Measurements from ENCODE around the gene HYKK. TPM values are rescaled to one million over a fixed set of nuclear protein-coding genes. Genes with fewer than 3 reads are reported as not detected.
A peak's percentile ranks its signal among the peaks of the same experiment; 100 is the strongest.

The HYKK gene
- polyA plus RNA-seq, 2 of the 4 experiments (the other 2 are of a cell fraction): 5.5 to 12.9 TPM

GRCh38 chr15:78479650-78480049 is 27.7 kb upstream of the HYKK start:
- no peak for FAIRE-seq
- Histone ChIP-seq H3K4me2 (no peak overlapping the region), H3K4me1 (no peaks in the 10 kb centered on the region), H3K4me3 (no peak overlapping the region), H3K9me3 (no peaks in the 10 kb centered on the region), H3K27ac (no peak overlapping the region)
- TF ChIP-seq RCOR1 (IDR thresholded peaks at IDR 0.05; ENCODE audit: low read depth, low read length) (no peak), ZFP36 (IDR thresholded peaks at IDR 0.05; ENCODE audit: borderline replicate concordance, partially characterized antibody) (no peak), HOXB13 (CRISPR knock-in tag; IDR thresholded peaks at IDR 0.05; ENCODE audit: low read depth) (no peak), POLR2AphosphoS2 (conservative IDR thresholded peaks at IDR 0.05; ENCODE audit: low read length) (no peak)
- CTCF ChIA-PET: interaction anchor here (0.9 to 1.5 kb wide), 3 partner anchors 10 to 171 kb away, joined by 3 to 6 read pairs (median 3); no protein-coding TSS in a partner anchor
- POLR2A ChIA-PET: no interaction called here
- ATAC-seq: no peak
- no peak for DNase-seq (ENCODE audit: low read depth in 1 of 2, low spot score in 1 of 2)
- 93% methylated on average over 3 of the region's 3 CpGs for WGBS (ENCODE audit: missing lambda C conversion rate)

- no peak overlapping the region for H3K4me3 ChIP-seq
- H3K4me2 ChIP-seq: no peak overlapping the region
- H3K27ac ChIP-seq: no peak overlapping the region
- CTCF ChIA-PET: interaction anchor here (0.6 to 2.7 kb wide), 12 partner anchors 9 to 176 kb away, joined by 3 to 25 read pairs (median 8); no protein-coding TSS in a partner anchor
- no peak for TF ChIP-seq RNF2 (IDR thresholded peaks at IDR 0.05; ENCODE audit: borderline replicate concordance, low read depth)
- H3K9me3 ChIP-seq: no peaks in the 10 kb centered on the region
- no peaks in the 10 kb centered on the region for H3K4me1 ChIP-seq
- ATAC-seq (peak; percentile 29 to 44; a peak in 4 of 6 replicates), DNase-seq (ENCODE audit: low read depth in 1 of 2, low spot score in 1 of 2) (no peak), FAIRE-seq (no peak)
- POLR2A ChIA-PET: no interaction called here
- 83% methylated on average over 7 of the region's 7 CpGs for WGBS (ENCODE audit: missing lambda C conversion rate)
These were observed 25.5 kb upstream of the HYKK start for GRCh38 chr15:78481917-78482316.

- ChIA-PET POLR2A (no interaction called here), CTCF (interaction anchor here (2.3 kb wide), 1 partner anchor 11 kb away, joined by 14 read pairs; no protein-coding TSS in a partner anchor)
- Histone ChIP-seq H3K4me3 (no peak overlapping the region), H3K4me1 (peaks cover 12% of the 10 kb centered on the region; the same call in 2 of the 3 replicates), H3K9me3 (no peaks in the 10 kb centered on the region), H3K4me2 (no peak overlapping the region), H3K27ac (no peak overlapping the region)
- ATAC-seq (no peak), FAIRE-seq (peak; percentile 65), DNase-seq (ENCODE audit: low read depth in 1 of 2, low spot score in 1 of 2) (no peak)
- WGBS (ENCODE audit: missing lambda C conversion rate): 94% methylated on average over 1 of the region's 1 CpG
- no peak for TF ChIP-seq KDM1A (IDR thresholded peaks at IDR 0.05; ENCODE audit: low read depth)
- no peak for TF ChIP-seq HOXB5 (CRISPR knock-in tag; IDR thresholded peaks at IDR 0.05)
- no peak for TF ChIP-seq CBX8 (IDR thresholded peaks at IDR 0.05)
- no peak for TF ChIP-seq JUN (IDR thresholded peaks at IDR 0.05)
- TF ChIP-seq CHD2 (IDR thresholded peaks at IDR 0.05; ENCODE audit: low read length, partially characterized antibody): no peak
- TF ChIP-seq EP300 (IDR thresholded peaks at IDR 0.05): no peak
- TF ChIP-seq TFCP2L1 (CRISPR knock-in tag; IDR thresholded peaks at IDR 0.05): no peak
- TF ChIP-seq FOSB (CRISPR knock-in tag; IDR thresholded peaks at IDR 0.05): no peak
- TF ChIP-seq MYC (IDR thresholded peaks at IDR 0.05; ENCODE audit: borderline replicate concordance, low read length): no peak
- TF ChIP-seq ELK1 (IDR thresholded peaks at IDR 0.05; ENCODE audit: low read depth, low read length): no peak
- no peak for TF ChIP-seq NFE2L2 (conservative IDR thresholded peaks at IDR 0.05; ENCODE audit: low read length)
- TF ChIP-seq CBX2 (IDR thresholded peaks at IDR 0.05; ENCODE audit: borderline replicate concordance, low read depth): no peak
- no peak for TF ChIP-seq PHF8 (IDR thresholded peaks at IDR 0.05; ENCODE audit: borderline replicate concordance, low read depth)
- TF ChIP-seq JUNB (IDR thresholded peaks at IDR 0.05): no peak
- TF ChIP-seq NPAS2 (CRISPR knock-in tag; IDR thresholded peaks at IDR 0.05; ENCODE audit: borderline replicate concordance): no peak
- no peak for TF ChIP-seq EHMT2 (IDR thresholded peaks at IDR 0.05; ENCODE audit: low read depth)
- TF ChIP-seq TP53 (CRISPR knock-in tag; IDR thresholded peaks at IDR 0.05): no peak
These were observed 14.5 kb upstream of the HYKK start for GRCh38 chr15:78492872-78493271.
